ENCODE results near the gene C2orf76.

Gene C2orf76

GRCh38 chr2:119265693-119266066, 101.0 kb downstream of the C2orf76 start:
- no peak overlapping the region for H3K27ac ChIP-seq (ENCODE audit: low read depth, low read length)
- H3K9ac ChIP-seq (ENCODE audit: low read length): no peak overlapping the region
- no peak overlapping the region for H3K4me2 ChIP-seq (ENCODE audit: low read depth, low read length, poor library complexity, severe bottlenecking)
- H3K9me2 ChIP-seq (replicated peaks; ENCODE audit: insufficient read depth, low read length): no peaks in the 10 kb centered on the region
- TF ChIP-seq EZH2phosphoT487 (conservative IDR thresholded peaks at IDR 0.05; ENCODE audit: low read length): no peak
- no peak for TF ChIP-seq CTCF (IDR thresholded peaks at IDR 0.05; ENCODE audit: insufficient read depth, low read length, poor library complexity, severe bottlenecking)
- no peaks in the 10 kb centered on the region for H3K9me3 ChIP-seq (ENCODE audit: insufficient read depth, low read length)
- H2AFZ ChIP-seq (ENCODE audit: low read depth, low read length, severe bottlenecking): no peak overlapping the region
- no peaks in the 10 kb centered on the region for H3K36me3 ChIP-seq (ENCODE audit: low read length)
- no peaks in the 10 kb centered on the region for H3K79me2 ChIP-seq (ENCODE audit: insufficient read depth, low read length)
- H4K20me1 ChIP-seq (ENCODE audit: low read depth, low read length): no peaks in the 10 kb centered on the region
- no peak overlapping the region for H3K4me3 ChIP-seq (ENCODE audit: insufficient read depth, low read length, poor library complexity, severe bottlenecking)
- H3F3A ChIP-seq (ENCODE audit: insufficient read depth): no peaks in the 10 kb centered on the region
- H3K27me3 ChIP-seq (ENCODE audit: low read length): no peaks in the 10 kb centered on the region

- no peaks in the 10 kb centered on the region for H3K79me2 ChIP-seq (ENCODE audit: insufficient read depth, low read length)
- H3F3A ChIP-seq (ENCODE audit: insufficient read depth): no peaks in the 10 kb centered on the region
- H3K9ac ChIP-seq (ENCODE audit: low read length): no peak overlapping the region
- no peak overlapping the region for H3K4me3 ChIP-seq (ENCODE audit: insufficient read depth, low read length, poor library complexity, severe bottlenecking)
- H3K27me3 ChIP-seq (ENCODE audit: low read length): no peaks in the 10 kb centered on the region
- no peaks in the 10 kb centered on the region for H3K9me2 ChIP-seq (replicated peaks; ENCODE audit: insufficient read depth, low read length)
- no peak overlapping the region for H2AFZ ChIP-seq (ENCODE audit: low read depth, low read length, severe bottlenecking)
- H4K20me1 ChIP-seq (ENCODE audit: low read depth, low read length): no peaks in the 10 kb centered on the region
- no peaks in the 10 kb centered on the region for H3K9me3 ChIP-seq (ENCODE audit: insufficient read depth, low read length)
- TF ChIP-seq EZH2phosphoT487 (conservative IDR thresholded peaks at IDR 0.05; ENCODE audit: low read length) (no peak), CTCF (IDR thresholded peaks at IDR 0.05; ENCODE audit: insufficient read depth, low read length, poor library complexity, severe bottlenecking) (peak; percentile 62)
- no peak overlapping the region for H3K27ac ChIP-seq (ENCODE audit: low read depth, low read length)
- H3K36me3 ChIP-seq (ENCODE audit: low read length): no peaks in the 10 kb centered on the region
- H3K4me2 ChIP-seq (ENCODE audit: low read depth, low read length, poor library complexity, severe bottlenecking): no peak overlapping the region
These were observed 101.6 kb downstream of the C2orf76 start for GRCh38 chr2:119264781-119265692.

GRCh38 chr2:119263656-119264055, 103.0 kb downstream of the C2orf76 start:
- H3K9me2 ChIP-seq (replicated peaks; ENCODE audit: insufficient read depth, low read length): no peaks in the 10 kb centered on the region
- H3K27me3 ChIP-seq (ENCODE audit: low read length): no peaks in the 10 kb centered on the region
- H3K9me3 ChIP-seq (ENCODE audit: insufficient read depth, low read length): no peaks in the 10 kb centered on the region
- no peak overlapping the region for H2AFZ ChIP-seq (ENCODE audit: low read depth, low read length, severe bottlenecking)
- H3K79me2 ChIP-seq (ENCODE audit: insufficient read depth, low read length): no peaks in the 10 kb centered on the region
- H3K4me2 ChIP-seq (ENCODE audit: low read depth, low read length, poor library complexity, severe bottlenecking): no peak overlapping the region
- no peaks in the 10 kb centered on the region for H3F3A ChIP-seq (ENCODE audit: insufficient read depth)
- no peaks in the 10 kb centered on the region for H4K20me1 ChIP-seq (ENCODE audit: low read depth, low read length)
- H3K9ac ChIP-seq (ENCODE audit: low read length): no peak overlapping the region
- no peak for TF ChIP-seq CTCF (IDR thresholded peaks at IDR 0.05; ENCODE audit: insufficient read depth, low read length, poor library complexity, severe bottlenecking)
- no peak overlapping the region for H3K27ac ChIP-seq (ENCODE audit: low read depth, low read length)
- H3K4me3 ChIP-seq (ENCODE audit: insufficient read depth, low read length, poor library complexity, severe bottlenecking): no peak overlapping the region
- no peaks in the 10 kb centered on the region for H3K36me3 ChIP-seq (ENCODE audit: low read length)

Measured in SU-DHL-6 (cell line).